Measurements from ENCODE around the gene PTPRG.

PTPRG gene

GRCh38 chr3:61929617-61930016, 368.2 kb downstream of the PTPRG start:
- no peak for DNase-seq (ENCODE audit: low read depth)

GRCh38 chr3:61932499-61932898, 371.1 kb downstream of the PTPRG start:
- DNase-seq (ENCODE audit: low read depth) = no peak

- no peak for DNase-seq (ENCODE audit: low read depth)
Measured at GRCh38 chr3:61933798-61934504, 372.6 kb downstream of the PTPRG start.

- DNase-seq (ENCODE audit: low read depth) = no peak
Measured at GRCh38 chr3:61934505-61934871, 373.1 kb downstream of the PTPRG start.

GRCh38 chr3:61935814-61936213, 374.4 kb downstream of the PTPRG start:
- DNase-seq (ENCODE audit: low read depth) = no peak

- no peak for DNase-seq (ENCODE audit: low read depth)
Measured at GRCh38 chr3:61936344-61936937, 375.1 kb downstream of the PTPRG start.

GRCh38 chr3:61937477-61937876, 376.1 kb downstream of the PTPRG start:
- no peak for DNase-seq (ENCODE audit: low read depth)

GRCh38 chr3:61938878-61939549, 377.6 kb downstream of the PTPRG start:
- no peak for DNase-seq (ENCODE audit: low read depth)

GRCh38 chr3:61940236-61940635, 378.9 kb downstream of the PTPRG start:
- DNase-seq (ENCODE audit: low read depth) = no peak

- DNase-seq (ENCODE audit: low read depth) = no peak
Measured at GRCh38 chr3:61943975-61944374, 382.6 kb downstream of the PTPRG start.

- DNase-seq (ENCODE audit: low read depth) = no peak
Measured at GRCh38 chr3:61944726-61945125, 383.4 kb downstream of the PTPRG start.

GRCh38 chr3:61945657-61946056, 384.3 kb downstream of the PTPRG start:
- no peak for DNase-seq (ENCODE audit: low read depth)

GRCh38 chr3:61946570-61947324, 385.4 kb downstream of the PTPRG start:
- no peak for DNase-seq (ENCODE audit: low read depth)

GRCh38 chr3:61947456-61947855, 386.1 kb downstream of the PTPRG start:
- DNase-seq (ENCODE audit: low read depth) = no peak

- no peak for DNase-seq (ENCODE audit: low read depth)
Measured at GRCh38 chr3:61948699-61949305, 387.4 kb downstream of the PTPRG start.

- no peak for DNase-seq (ENCODE audit: low read depth)
Measured at GRCh38 chr3:61954097-61954540, 392.7 kb downstream of the PTPRG start.

- no peak for DNase-seq (ENCODE audit: low read depth)
Measured at GRCh38 chr3:61955483-61955882, 394.1 kb downstream of the PTPRG start.

GRCh38 chr3:61956236-61956635, 394.9 kb downstream of the PTPRG start:
- no peak for DNase-seq (ENCODE audit: low read depth)

GRCh38 chr3:61957259-61957658, 395.9 kb downstream of the PTPRG start:
- DNase-seq (ENCODE audit: low read depth) = no peak

GRCh38 chr3:61960976-61961375, 399.6 kb downstream of the PTPRG start:
- no peak for DNase-seq (ENCODE audit: low read depth)

- DNase-seq (ENCODE audit: low read depth) = no peak
Measured at GRCh38 chr3:61961900-61962299, 400.5 kb downstream of the PTPRG start.

- DNase-seq (ENCODE audit: low read depth) = no peak
Measured at GRCh38 chr3:61964566-61964965, 403.2 kb downstream of the PTPRG start.
